Panc1 (cell line): ENCODE data around the gene SUGCT. TPM values are rescaled to one million over a fixed set of nuclear protein-coding genes. Genes with fewer than 3 reads are reported as not detected.

Experiments used
- ATAC-seq: fragments of 200-7000 bp; cut with Tn5 transposase; 2 replicates; pipeline ENCODE4 v1.9.1; 2020; ENCODE audit warnings: mild to moderate bottlenecking, moderate library complexity
- BruUV-seq: library from RNA; stranded (reverse); fragments of 400-500 nt; replicated peaks from 2 replicates; lab custom pipeline; 2021; lab: Mats Ljungman, UMichigan
- CTCF ChIA-PET: fragments of 300-600 bp; sonication (Branson Sonifier 250); formaldehyde crosslinking; loops from one replicate; lab custom pipeline; 2022; ENCODE audit warnings: antibody characterized with exemption; lab: Charles Lee
- POLR2A ChIA-PET: fragments of 300-600 bp; sonication (Branson Sonifier 250); formaldehyde crosslinking; loops from one replicate; lab custom pipeline; 2022; ENCODE audit warnings: antibody characterized with exemption; lab: Charles Lee
- DNase-seq: peaks from one replicate; pipeline ENCODE4 v3.0.0-alpha.2; 2010; ENCODE audit warnings: low read depth, low spot score
- H3K27ac ChIP-seq: 2 replicates; pipeline ENCODE4 v1.5.1; 2011; ENCODE audit warnings: mild to moderate bottlenecking, low read length, inconsistent platforms
- H3K27me3 ChIP-seq: fragments of 200-500 bp; sonication (Bioruptor generic); 2 replicates; pipeline ENCODE4 v1.6.0; 2014; ENCODE audit warnings: low read length, inconsistent platforms; ENCODE audit not compliant: control insufficient read depth, insufficient read depth
- H3K36me3 ChIP-seq: fragments of 200-500 bp; sonication (Bioruptor generic); 2 replicates; pipeline ENCODE4 v1.5.1; 2014; ENCODE audit warnings: inconsistent platforms, mild to moderate bottlenecking, low read length, moderate library complexity; ENCODE audit not compliant: control insufficient read depth, insufficient read depth
- H3K4me1 ChIP-seq: 2 replicates; pipeline ENCODE4 v1.5.1; 2011; ENCODE audit warnings: inconsistent platforms, mild to moderate bottlenecking, low read length, moderate library complexity; ENCODE audit not compliant: control insufficient read depth, insufficient read depth
- H3K4me3 ChIP-seq, 2 experiments: 2 replicates each; pipeline ENCODE4 v1.5.1; 2011 to 2012; ENCODE audit warnings: low read depth in 2 of 2, low read length in 2 of 2, mild to moderate bottlenecking in 2 of 2, inconsistent platforms in 1 of 2, moderate library complexity in 1 of 2
- H3K9me3 ChIP-seq: fragments of 200-500 bp; sonication (Bioruptor generic); 2 replicates; pipeline ENCODE4 v1.5.1; 2014; ENCODE audit warnings: low read depth, mild to moderate bottlenecking, inconsistent platforms, low read length, moderate library complexity; ENCODE audit not compliant: control insufficient read depth, insufficient read depth
- POLR2AphosphoS5 ChIP-seq: IDR thresholded peaks from 2 replicates; pipeline ENCODE4 v1.6.1; 2012; ENCODE audit warnings: mild to moderate bottlenecking, low read depth, low read length, moderate library complexity
- SIN3A ChIP-seq: IDR thresholded peaks from 2 replicates; pipeline ENCODE4 v1.6.1; 2012; ENCODE audit warnings: low read depth, mild to moderate bottlenecking, low read length, moderate library complexity, borderline replicate concordance; ENCODE audit not compliant: insufficient read depth
- TCF7L2 ChIP-seq: IDR thresholded peaks from 2 replicates; pipeline ENCODE4 v1.6.1; 2011; ENCODE audit warnings: mild to moderate bottlenecking, low read depth, low read length, inconsistent platforms
- in situ Hi-C: cut with HindIII; loops from 2 replicates; pipeline ENCODE4 v1.10.0; 2016; ENCODE audit warnings: low sequenced_read_pairs, low pct_unique_long_range_greater_than_20kb
- intact Hi-C: fragments of 100-400 bp; cut with micrococcal nuclease; formaldehyde crosslinking; loops from one replicate; pipeline ENCODE4 v1.10.0; 2022; ENCODE audit not compliant: unreplicated experiment
- total RNA-seq: library from RNA; stranded (reverse); gene quantifications from one replicate; pipeline ENCODE4 v1.2.1, GENCODE V29; 2021; ENCODE audit not compliant: unreplicated experiment
- TF ChIP-seq, protein P1 (sequence below): fragments of 450-650 bp; IDR thresholded peaks from 2 replicates; pipeline ENCODE4 v1.5.1; 2017; ENCODE audit warnings: mild to moderate bottlenecking
- TF ChIP-seq, protein P2 (sequence below), 2 experiments: IDR thresholded peaks; 2 replicates each; pipeline ENCODE4 v1.6.1; 2011 to 2012; ENCODE audit warnings: low read depth in 2 of 2, control low read depth in 1 of 2, low read length in 1 of 2, mild to moderate bottlenecking in 1 of 2, moderate library complexity in 1 of 2; ENCODE audit not compliant: insufficient read depth in 1 of 2

Gene SUGCT
- total RNA-seq, 1 experiment from 2014 or later = 3.1 TPM

DNA sequence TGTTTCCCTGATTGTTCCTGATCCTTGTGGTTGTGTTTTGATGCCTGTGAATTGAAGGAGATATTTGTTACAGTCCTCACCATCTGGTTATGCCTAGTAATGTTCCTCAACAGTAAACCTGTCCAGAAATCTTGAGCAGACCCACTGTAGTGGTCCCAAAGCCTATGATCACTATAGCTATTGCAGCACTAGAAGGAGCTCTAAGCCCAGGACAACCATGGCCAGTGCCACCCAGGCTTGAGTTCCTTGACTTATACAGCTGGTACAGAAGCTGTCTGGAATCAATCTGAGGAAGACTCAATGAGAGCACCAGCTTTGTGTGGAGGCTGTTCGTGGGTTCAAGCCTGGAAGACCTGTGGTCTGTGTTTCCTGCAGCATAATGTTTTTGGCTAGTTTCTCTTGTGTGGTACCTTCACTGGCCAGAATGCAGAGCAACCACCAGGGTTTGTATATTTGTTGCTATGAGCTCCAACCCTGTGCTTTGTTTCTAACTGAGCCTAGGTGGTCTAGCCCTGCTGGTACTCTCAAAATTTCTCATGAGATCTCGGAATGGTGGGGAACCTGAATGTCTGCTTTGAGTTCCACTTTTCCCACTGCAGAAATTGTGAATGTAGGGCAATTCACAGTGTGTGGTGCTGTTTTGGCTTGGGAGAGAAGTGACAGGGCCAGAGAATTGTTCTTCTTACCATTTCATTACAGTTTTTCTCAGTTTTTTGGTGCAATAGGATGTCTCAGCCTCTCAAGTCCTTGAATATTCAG lies 355.2 kb downstream of the SUGCT start:
- ChIA-PET CTCF (no interaction called here), POLR2A (no interaction called here)
- H3K27me3 ChIP-seq = no peaks in the 10 kb centered on the region
- no peaks in the 10 kb centered on the region for H3K9me3 ChIP-seq
- in situ Hi-C loops (no loop called here), intact Hi-C loops (no loop called here)
- BruUV-seq = no TSS peak
- no peaks in the 10 kb centered on the region for H3K4me1 ChIP-seq
- no peaks in the 10 kb centered on the region for H3K36me3 ChIP-seq
- no peak for ATAC-seq
- H3K27ac ChIP-seq = no peak overlapping the region
- TF ChIP-seq, protein P1, sequence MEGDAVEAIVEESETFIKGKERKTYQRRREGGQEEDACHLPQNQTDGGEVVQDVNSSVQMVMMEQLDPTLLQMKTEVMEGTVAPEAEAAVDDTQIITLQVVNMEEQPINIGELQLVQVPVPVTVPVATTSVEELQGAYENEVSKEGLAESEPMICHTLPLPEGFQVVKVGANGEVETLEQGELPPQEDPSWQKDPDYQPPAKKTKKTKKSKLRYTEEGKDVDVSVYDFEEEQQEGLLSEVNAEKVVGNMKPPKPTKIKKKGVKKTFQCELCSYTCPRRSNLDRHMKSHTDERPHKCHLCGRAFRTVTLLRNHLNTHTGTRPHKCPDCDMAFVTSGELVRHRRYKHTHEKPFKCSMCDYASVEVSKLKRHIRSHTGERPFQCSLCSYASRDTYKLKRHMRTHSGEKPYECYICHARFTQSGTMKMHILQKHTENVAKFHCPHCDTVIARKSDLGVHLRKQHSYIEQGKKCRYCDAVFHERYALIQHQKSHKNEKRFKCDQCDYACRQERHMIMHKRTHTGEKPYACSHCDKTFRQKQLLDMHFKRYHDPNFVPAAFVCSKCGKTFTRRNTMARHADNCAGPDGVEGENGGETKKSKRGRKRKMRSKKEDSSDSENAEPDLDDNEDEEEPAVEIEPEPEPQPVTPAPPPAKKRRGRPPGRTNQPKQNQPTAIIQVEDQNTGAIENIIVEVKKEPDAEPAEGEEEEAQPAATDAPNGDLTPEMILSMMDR = 0 out of 2 replicates have a peak, but pooled peaks have one; percentile 8
- TF ChIP-seq, protein P2, sequence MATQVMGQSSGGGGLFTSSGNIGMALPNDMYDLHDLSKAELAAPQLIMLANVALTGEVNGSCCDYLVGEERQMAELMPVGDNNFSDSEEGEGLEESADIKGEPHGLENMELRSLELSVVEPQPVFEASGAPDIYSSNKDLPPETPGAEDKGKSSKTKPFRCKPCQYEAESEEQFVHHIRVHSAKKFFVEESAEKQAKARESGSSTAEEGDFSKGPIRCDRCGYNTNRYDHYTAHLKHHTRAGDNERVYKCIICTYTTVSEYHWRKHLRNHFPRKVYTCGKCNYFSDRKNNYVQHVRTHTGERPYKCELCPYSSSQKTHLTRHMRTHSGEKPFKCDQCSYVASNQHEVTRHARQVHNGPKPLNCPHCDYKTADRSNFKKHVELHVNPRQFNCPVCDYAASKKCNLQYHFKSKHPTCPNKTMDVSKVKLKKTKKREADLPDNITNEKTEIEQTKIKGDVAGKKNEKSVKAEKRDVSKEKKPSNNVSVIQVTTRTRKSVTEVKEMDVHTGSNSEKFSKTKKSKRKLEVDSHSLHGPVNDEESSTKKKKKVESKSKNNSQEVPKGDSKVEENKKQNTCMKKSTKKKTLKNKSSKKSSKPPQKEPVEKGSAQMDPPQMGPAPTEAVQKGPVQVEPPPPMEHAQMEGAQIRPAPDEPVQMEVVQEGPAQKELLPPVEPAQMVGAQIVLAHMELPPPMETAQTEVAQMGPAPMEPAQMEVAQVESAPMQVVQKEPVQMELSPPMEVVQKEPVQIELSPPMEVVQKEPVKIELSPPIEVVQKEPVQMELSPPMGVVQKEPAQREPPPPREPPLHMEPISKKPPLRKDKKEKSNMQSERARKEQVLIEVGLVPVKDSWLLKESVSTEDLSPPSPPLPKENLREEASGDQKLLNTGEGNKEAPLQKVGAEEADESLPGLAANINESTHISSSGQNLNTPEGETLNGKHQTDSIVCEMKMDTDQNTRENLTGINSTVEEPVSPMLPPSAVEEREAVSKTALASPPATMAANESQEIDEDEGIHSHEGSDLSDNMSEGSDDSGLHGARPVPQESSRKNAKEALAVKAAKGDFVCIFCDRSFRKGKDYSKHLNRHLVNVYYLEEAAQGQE (IDR thresholded peaks at IDR 0.05; ENCODE audit: insufficient read depth in 1 of 2, low read depth in 2 of 2, low read length in 1 of 2) = no peak
- DNase-seq = no peak
- H3K4me3 ChIP-seq = no peak overlapping the region

DNA sequence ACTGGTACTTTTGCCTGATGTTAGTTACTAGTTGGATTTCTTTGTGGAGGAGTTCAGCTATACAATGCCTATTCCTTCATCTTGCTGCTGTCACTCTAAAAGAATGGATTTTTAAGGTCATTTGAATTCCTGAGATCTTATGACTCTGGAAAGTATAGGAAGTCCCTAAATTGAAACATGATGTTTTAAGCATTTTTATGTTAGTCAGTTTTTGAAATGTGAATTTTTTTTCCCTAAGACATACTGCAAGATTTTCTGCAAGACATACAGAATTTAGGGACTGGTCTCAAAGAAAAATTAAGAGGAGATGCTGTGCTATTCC lies 355.8 kb downstream of the SUGCT start:
- BruUV-seq = no TSS peak
- no peaks in the 10 kb centered on the region for H3K27me3 ChIP-seq
- ChIA-PET CTCF (no interaction called here), POLR2A (no interaction called here)
- DNase-seq (no peak), ATAC-seq (no peak)
- no peaks in the 10 kb centered on the region for H3K9me3 ChIP-seq
- no peaks in the 10 kb centered on the region for H3K36me3 ChIP-seq
- in situ Hi-C loops = no loop called here
- TF ChIP-seq, protein P1 = no peak
- TF ChIP-seq SIN3A = no peak
- no peak for TF ChIP-seq POLR2AphosphoS5
- no peak for TF ChIP-seq TCF7L2
- TF ChIP-seq, protein P2 (IDR thresholded peaks at IDR 0.05; ENCODE audit: insufficient read depth in 1 of 2, low read depth in 2 of 2, low read length in 1 of 2) = no peak
- no peak overlapping the region for H3K4me3 ChIP-seq
- intact Hi-C loops = no loop called here
- no peaks in the 10 kb centered on the region for H3K4me1 ChIP-seq
- no peak overlapping the region for H3K27ac ChIP-seq
